Measurements from ENCODE around the gene PLEKHN1.
"Not testable (repeated sequence)": the region's sequence is repeated elsewhere in the genome, so short reads cannot be mapped to it uniquely, and the experiment has no call there.

Gene PLEKHN1

DNA sequence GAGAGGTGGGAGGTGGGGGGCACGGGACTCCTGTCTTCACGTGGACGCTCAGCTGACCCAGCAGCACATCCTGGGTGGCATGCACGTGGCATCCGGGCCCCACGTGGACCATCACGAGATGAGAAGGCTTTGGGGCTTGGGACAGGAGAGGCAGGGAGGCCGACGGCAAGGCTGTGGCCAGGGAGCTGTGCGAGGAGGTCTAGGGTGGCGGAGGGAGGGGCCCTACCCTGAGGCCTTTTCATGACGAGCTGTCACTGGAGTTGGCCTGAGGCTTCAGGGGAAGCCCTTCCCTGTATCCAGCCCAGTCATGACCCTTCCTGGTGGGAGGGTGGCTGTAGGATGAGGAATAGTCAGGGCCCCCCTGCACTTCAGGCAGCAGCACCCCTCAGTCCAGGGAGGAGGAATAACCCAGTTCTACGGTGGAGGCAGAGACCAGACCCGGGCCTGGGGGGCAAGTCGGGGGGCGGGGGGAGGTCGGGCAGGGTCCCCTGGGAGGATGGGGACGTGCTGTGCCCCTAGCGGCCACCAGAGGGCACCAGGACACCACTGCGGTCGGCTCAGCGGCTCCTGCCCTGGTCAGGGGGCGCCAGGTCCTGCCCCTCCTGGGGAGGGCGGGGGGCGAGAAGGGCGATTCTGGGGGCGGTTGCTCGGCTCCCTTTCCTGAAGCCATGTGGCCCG, 17.7 kb downstream of the PLEKHN1 start:
- TF ChIP-seq, protein P1, sequence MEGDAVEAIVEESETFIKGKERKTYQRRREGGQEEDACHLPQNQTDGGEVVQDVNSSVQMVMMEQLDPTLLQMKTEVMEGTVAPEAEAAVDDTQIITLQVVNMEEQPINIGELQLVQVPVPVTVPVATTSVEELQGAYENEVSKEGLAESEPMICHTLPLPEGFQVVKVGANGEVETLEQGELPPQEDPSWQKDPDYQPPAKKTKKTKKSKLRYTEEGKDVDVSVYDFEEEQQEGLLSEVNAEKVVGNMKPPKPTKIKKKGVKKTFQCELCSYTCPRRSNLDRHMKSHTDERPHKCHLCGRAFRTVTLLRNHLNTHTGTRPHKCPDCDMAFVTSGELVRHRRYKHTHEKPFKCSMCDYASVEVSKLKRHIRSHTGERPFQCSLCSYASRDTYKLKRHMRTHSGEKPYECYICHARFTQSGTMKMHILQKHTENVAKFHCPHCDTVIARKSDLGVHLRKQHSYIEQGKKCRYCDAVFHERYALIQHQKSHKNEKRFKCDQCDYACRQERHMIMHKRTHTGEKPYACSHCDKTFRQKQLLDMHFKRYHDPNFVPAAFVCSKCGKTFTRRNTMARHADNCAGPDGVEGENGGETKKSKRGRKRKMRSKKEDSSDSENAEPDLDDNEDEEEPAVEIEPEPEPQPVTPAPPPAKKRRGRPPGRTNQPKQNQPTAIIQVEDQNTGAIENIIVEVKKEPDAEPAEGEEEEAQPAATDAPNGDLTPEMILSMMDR (IDR thresholded peaks at IDR 0.05; ENCODE audit: control insufficient read depth, insufficient read depth, low read depth, low read length, missing control alignments), result peak; percentile 83
- peak overlapping the region; percentile 19; the same call in 1 of the 2 replicates for H3K4me3 ChIP-seq (ENCODE audit: control insufficient read depth, low read depth, low read length)
- DNase-seq (ENCODE audit: low read depth), result no peak

DNA sequence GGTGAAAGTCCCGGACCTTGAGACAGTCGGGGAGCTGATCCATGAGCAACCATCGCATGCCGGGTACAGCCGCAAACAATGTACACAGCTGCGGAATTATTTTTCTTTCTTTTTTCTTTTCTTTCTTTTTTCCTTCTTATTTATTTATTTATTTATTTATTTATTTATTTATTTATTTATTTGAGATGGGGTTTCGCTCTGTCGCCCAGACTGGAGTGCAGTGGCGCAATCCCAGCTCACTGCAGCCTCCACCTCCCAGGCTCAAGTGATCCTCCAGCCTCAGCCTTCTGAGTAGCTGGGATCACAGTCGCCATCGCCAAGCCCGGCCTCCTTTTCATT, 18.2 kb downstream of the PLEKHN1 start:
- no peak for DNase-seq (ENCODE audit: low read depth)
- TF ChIP-seq, protein P1 (IDR thresholded peaks at IDR 0.05; ENCODE audit: control insufficient read depth, insufficient read depth, low read depth, low read length, missing control alignments), result no peak
- H3K4me3 ChIP-seq (ENCODE audit: control insufficient read depth, low read depth, low read length), result peak overlapping the region; percentile 19; the same call in 1 of the 2 replicates

DNA sequence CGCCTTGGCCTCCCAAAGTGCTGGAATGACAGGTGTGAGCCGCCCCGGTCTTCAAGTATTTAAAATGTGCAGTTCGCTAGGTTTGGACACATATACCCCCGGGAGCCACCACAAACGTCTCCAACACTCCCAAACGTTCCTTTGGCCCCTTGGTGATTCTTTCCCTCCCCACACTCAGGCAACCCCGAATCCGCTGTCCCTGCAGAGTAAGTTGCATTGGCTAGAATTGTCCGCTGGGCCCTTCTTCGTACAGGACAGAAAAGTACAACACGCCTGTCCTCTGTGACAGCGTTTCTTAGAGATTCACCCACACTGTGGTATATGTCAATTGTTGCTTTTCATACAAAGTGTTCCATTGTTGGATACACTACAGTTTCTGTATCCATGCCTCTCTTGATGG, 18.8 kb downstream of the PLEKHN1 start:
- TF ChIP-seq, protein P1 (IDR thresholded peaks at IDR 0.05; ENCODE audit: control insufficient read depth, insufficient read depth, low read depth, low read length, missing control alignments), result no peak
- H3K4me3 ChIP-seq (ENCODE audit: control insufficient read depth, low read depth, low read length), result no peak overlapping the region
- no peak for DNase-seq (ENCODE audit: low read depth)

DNA sequence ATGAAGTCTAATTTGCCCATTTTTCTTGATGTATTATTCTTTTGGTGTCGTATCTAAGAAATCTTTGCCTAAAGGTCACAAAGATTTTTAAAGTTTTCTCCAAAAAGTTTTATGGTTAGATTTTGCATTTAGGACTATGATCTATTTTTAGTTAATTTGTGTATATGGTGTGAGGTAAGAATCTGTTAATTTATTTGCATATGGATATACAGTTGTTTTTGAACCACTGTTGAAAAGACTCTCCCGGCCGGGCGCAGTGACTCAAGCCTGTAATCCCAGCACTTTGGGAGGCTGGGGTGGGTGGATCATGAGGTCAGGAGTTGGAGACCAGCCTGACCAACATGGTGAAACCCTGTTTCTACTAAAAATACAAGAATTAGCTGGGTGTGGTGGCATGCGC, 21.8 kb downstream of the PLEKHN1 start:
- not testable (repeated sequence) for DNase-seq (ENCODE audit: low read depth); H3K4me3 ChIP-seq (ENCODE audit: control insufficient read depth, low read depth, low read length)

DNA sequence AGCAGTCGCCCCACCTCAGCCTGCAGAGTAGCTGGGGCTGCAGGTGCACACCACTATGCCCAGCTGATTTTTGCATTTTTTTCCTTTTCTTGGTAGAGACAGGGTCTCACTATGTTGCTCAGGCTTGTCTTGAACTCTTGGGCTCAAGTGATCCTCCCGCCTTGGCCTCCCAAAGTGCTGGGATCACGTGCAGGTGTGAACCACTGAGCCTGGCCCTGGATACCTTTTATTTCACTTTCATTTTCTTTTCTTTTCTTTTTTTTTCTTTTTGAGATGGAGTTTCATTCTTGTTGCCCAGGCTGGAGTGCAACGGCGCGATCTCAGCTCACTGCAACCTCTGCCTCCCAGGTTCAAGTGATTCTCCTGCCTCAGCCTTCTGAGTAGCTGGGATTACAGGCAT, 25.0 kb downstream of the PLEKHN1 start:
- DNase-seq (ENCODE audit: low read depth); H3K4me3 ChIP-seq (ENCODE audit: control insufficient read depth, low read depth, low read length): not testable (repeated sequence)

DNA sequence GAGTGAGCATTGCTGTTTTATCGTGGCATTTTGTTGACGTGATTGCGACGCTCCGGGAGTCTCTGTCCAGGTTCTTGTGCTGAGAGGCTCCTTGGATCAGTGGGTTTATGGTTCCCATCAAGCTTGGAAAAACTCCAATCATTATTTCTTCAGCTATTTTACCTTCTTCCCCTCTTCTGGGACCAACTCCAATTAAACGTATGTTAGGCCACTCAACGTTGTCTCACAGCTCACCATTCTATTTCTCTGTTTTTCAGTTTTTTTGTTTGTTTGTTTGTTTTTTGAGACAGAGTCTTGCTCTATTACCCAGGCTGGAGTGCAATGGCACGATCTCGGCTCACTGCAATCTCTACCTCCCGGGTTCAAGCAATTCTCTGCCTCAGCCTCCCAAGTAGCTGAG, 25.6 kb downstream of the PLEKHN1 start:
- H3K4me3 ChIP-seq (ENCODE audit: control insufficient read depth, low read depth, low read length), result no peak overlapping the region
- TF ChIP-seq, protein P1 (IDR thresholded peaks at IDR 0.05; ENCODE audit: control insufficient read depth, insufficient read depth, low read depth, low read length, missing control alignments), result no peak
- DNase-seq (ENCODE audit: low read depth), result no peak

DNA sequence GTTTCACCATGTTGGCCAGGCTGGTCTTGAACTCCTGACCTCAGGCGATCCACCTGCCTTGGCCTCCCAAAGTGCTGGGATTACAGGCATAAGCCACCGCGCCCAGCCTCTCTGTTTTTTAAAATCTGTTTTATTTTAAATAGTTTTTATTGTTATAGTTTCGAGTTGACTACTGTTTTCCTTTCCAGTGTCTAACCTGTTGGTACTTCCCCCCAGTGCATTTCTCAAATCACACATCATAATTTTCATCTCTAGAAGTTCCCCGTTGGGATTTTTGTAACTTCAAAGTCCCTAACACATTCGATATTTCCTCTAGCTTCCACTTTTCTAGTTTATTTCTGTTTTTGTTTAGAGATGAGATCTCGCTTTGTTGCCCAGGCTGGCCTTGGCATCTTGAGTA, 26.1 kb downstream of the PLEKHN1 start:
- TF ChIP-seq, protein P1 (IDR thresholded peaks at IDR 0.05; ENCODE audit: control insufficient read depth, insufficient read depth, low read depth, low read length, missing control alignments), result no peak
- no peak for DNase-seq (ENCODE audit: low read depth)
- no peak overlapping the region for H3K4me3 ChIP-seq (ENCODE audit: control insufficient read depth, low read depth, low read length)

DNA sequence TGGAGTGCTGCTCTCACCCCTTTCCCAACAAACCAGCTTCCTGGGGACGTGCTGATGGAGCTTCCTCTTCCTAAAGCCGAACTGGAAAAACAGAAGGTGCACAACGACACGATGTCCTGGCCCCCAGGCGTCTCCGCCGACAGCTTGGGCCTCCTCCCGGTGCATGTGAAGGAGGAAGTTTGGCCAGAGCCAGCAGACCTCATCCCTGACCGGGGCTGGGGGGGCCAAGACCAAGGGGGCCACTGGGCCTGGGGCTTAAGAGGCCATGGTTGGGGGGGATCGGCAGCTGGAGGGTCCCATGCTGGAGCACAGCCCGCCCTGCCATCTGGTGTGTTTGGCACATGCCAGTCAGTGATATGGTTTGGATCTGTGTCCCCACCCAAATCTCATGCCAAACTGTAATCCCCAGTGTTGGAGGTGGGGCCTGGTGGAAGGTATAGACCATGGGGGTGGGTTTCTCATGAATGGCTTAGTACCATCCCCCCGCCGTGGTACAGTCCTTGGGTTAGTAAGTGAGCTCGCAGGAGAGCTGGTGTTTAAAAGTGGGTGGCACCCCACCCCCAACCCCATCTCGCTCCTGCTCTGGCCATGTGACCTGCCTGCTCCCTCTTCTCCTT, 27.2 kb downstream of the PLEKHN1 start:
- TF ChIP-seq, protein P1 (IDR thresholded peaks at IDR 0.05; ENCODE audit: control insufficient read depth, insufficient read depth, low read depth, low read length, missing control alignments), result no peak
- H3K4me3 ChIP-seq (ENCODE audit: control insufficient read depth, low read depth, low read length), result no peak overlapping the region
- DNase-seq (ENCODE audit: low read depth), result no peak

DNA sequence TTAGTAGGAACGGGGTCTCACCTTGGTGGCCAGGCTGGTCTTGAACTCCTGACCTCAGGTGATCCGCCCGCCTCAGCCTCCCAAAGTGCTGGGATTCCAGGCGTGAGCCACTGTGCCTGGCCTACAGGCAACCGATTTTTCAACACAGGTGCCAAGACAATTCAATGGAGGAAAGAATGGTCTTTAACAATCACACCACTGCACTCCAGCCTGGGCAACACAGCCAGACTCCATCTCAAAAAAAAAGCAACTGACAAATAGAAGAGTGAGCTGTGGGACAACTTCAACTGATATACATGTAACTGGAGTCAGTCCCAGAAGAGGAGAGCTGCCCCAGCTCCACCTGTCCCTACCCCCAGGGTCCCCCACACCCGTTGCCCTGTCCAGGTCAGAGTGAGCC, 28.3 kb downstream of the PLEKHN1 start:
- H3K4me3 ChIP-seq (ENCODE audit: control insufficient read depth, low read depth, low read length); DNase-seq (ENCODE audit: low read depth): not testable (repeated sequence)

Measured in AG09309 (cell line).